H9 (cell line): ENCODE results near the gene PLCB1. TPM values are rescaled to one million over a fixed set of nuclear protein-coding genes. Genes with fewer than 3 reads are reported as not detected.

ENCODE experiments used
- DNase-seq: peaks from one replicate; pipeline ENCODE4 v3.0.0-alpha.2; 2017
- H2AFZ ChIP-seq: one replicate; pipeline ENCODE4 v1.6.1; 2013; ENCODE audit warnings: mild to moderate bottlenecking, low read length, control low read depth, moderate library complexity
- H2AK5ac ChIP-seq: 2 replicates; pipeline ENCODE4 v1.6.1; 2013; ENCODE audit warnings: low read length, control low read depth, mixed read lengths; ENCODE audit not compliant: insufficient read length
- H2BK120ac ChIP-seq: one replicate; pipeline ENCODE4 v1.6.1; 2013; ENCODE audit warnings: low read depth, mild to moderate bottlenecking, low read length, control low read depth, inconsistent platforms; ENCODE audit not compliant: poor library complexity, severe bottlenecking
- H2BK12ac ChIP-seq: 2 replicates; pipeline ENCODE4 v1.6.1; 2013; ENCODE audit warnings: low read length, control low read depth, mixed read lengths, low read depth; ENCODE audit not compliant: insufficient read length
- H2BK15ac ChIP-seq: 2 replicates; pipeline ENCODE4 v1.6.1; 2013; ENCODE audit warnings: low read depth, low read length, control low read depth
- H2BK20ac ChIP-seq: one replicate; pipeline ENCODE4 v1.6.1; 2013; ENCODE audit warnings: low read depth, mild to moderate bottlenecking, low read length, control low read depth, inconsistent platforms; ENCODE audit not compliant: poor library complexity, severe bottlenecking
- H2BK5ac ChIP-seq: 2 replicates; pipeline ENCODE4 v1.6.1; 2013; ENCODE audit warnings: low read length, control low read depth, mixed read lengths; ENCODE audit not compliant: insufficient read length
- H3K14ac ChIP-seq: 2 replicates; pipeline ENCODE4 v1.6.1; 2013; ENCODE audit warnings: low read length, control low read depth; ENCODE audit not compliant: insufficient read depth
- H3K18ac ChIP-seq: 2 replicates; pipeline ENCODE4 v1.6.1; 2013; ENCODE audit warnings: low read depth, mild to moderate bottlenecking, mixed read lengths, low read length, control low read depth; ENCODE audit not compliant: insufficient read length
- H3K23ac ChIP-seq: 2 replicates; pipeline ENCODE4 v1.6.1; 2013; ENCODE audit warnings: low read length, control low read depth, mixed read lengths, low read depth; ENCODE audit not compliant: insufficient read length
- H3K23me2 ChIP-seq: 2 replicates; pipeline ENCODE4 v1.6.1; 2013; ENCODE audit warnings: low read depth, mild to moderate bottlenecking, mixed read lengths, low read length, control low read depth; ENCODE audit not compliant: insufficient read length, poor library complexity, severe bottlenecking
- H3K27ac ChIP-seq: 2 replicates; pipeline ENCODE4 v1.5.1; 2013; ENCODE audit warnings: low read length, control low read depth, mixed read lengths, low read depth; ENCODE audit not compliant: insufficient read length
- H3K27me3 ChIP-seq: 2 replicates; pipeline ENCODE4 v1.6.1; 2013; ENCODE audit warnings: low read length, control low read depth, inconsistent platforms; ENCODE audit not compliant: insufficient read depth
- H3K4ac ChIP-seq: 2 replicates; pipeline ENCODE4 v1.6.1; 2013; ENCODE audit warnings: low read depth, mild to moderate bottlenecking, control low read depth, inconsistent platforms, low read length, moderate library complexity
- H3K4me1 ChIP-seq: 2 replicates; pipeline ENCODE4 v1.6.1; 2013; ENCODE audit warnings: low read length, control low read depth, inconsistent platforms; ENCODE audit not compliant: insufficient read depth
- H3K4me2 ChIP-seq: 2 replicates; pipeline ENCODE4 v1.6.1; 2013; ENCODE audit warnings: low read length, control low read depth, mixed read lengths; ENCODE audit not compliant: insufficient read length, insufficient read depth
- H3K56ac ChIP-seq: 2 replicates; pipeline ENCODE4 v1.6.1; 2013; ENCODE audit warnings: low read depth, mild to moderate bottlenecking, mixed read lengths, low read length, control low read depth; ENCODE audit not compliant: insufficient read length
- H3K79me1 ChIP-seq: 2 replicates; pipeline ENCODE4 v1.6.1; 2013; ENCODE audit warnings: low read depth, mild to moderate bottlenecking, moderate library complexity, low read length, control low read depth, inconsistent platforms; ENCODE audit not compliant: insufficient read depth, poor library complexity, severe bottlenecking
- H3K79me2 ChIP-seq: 2 replicates; pipeline ENCODE4 v1.6.1; 2013; ENCODE audit warnings: low read length, control low read depth, inconsistent platforms; ENCODE audit not compliant: insufficient read depth
- H3K9ac ChIP-seq: 2 replicates; pipeline ENCODE4 v1.6.1; 2013; ENCODE audit warnings: low read length, control low read depth, mixed read lengths; ENCODE audit not compliant: insufficient read length; ENCODE audit errors: extremely low read depth
- H3K9me3 ChIP-seq: one replicate; pipeline ENCODE4 v1.6.1; 2013; ENCODE audit warnings: low read depth, low read length, inconsistent platforms; ENCODE audit not compliant: control insufficient read depth
- H3T11ph ChIP-seq: one replicate; pipeline ENCODE4 v1.6.1; 2013; ENCODE audit warnings: mild to moderate bottlenecking, low read length, control low read depth, inconsistent platforms
- H4K20me1 ChIP-seq: one replicate; pipeline ENCODE4 v1.6.1; 2013; ENCODE audit not compliant: control insufficient read depth, insufficient read length, insufficient read depth
- H4K5ac ChIP-seq: 2 replicates; pipeline ENCODE4 v1.6.1; 2013; ENCODE audit warnings: low read depth, mild to moderate bottlenecking, mixed read lengths, low read length, control low read depth; ENCODE audit not compliant: insufficient read length
- H4K8ac ChIP-seq: replicated peaks from 2 replicates; pipeline ENCODE4 v1.6.1; 2013; ENCODE audit warnings: low read length, control low read depth, mixed read lengths, low read depth; ENCODE audit not compliant: insufficient read length
- H4K91ac ChIP-seq: 2 replicates; pipeline ENCODE4 v1.6.1; 2013; ENCODE audit warnings: low read depth, mild to moderate bottlenecking, moderate library complexity, mixed read lengths, low read length, control low read depth; ENCODE audit not compliant: insufficient read length
- H3K27ac Mint-ChIP-seq, 3 experiments: 2 replicates in 2 of 3; 3 replicates in 1 of 3; pipeline ENCODE4 v1.8.0; 2020 to 2021; ENCODE audit warnings: mixed read lengths in 3 of 3, mild to moderate bottlenecking in 1 of 3, moderate library complexity in 1 of 3
- H3K27me3 Mint-ChIP-seq: 2 replicates; pipeline ENCODE4 v1.8.0; 2021; ENCODE audit warnings: low read depth, mild to moderate bottlenecking, moderate library complexity, mixed read lengths
- H3K36me3 Mint-ChIP-seq, 3 experiments: 2 replicates in 2 of 3; 3 replicates in 1 of 3; pipeline ENCODE4 v1.8.0; 2020 to 2021; ENCODE audit warnings: low read depth in 3 of 3, mixed read lengths in 3 of 3; ENCODE audit not compliant: insufficient read depth in 1 of 3
- H3K4me1 Mint-ChIP-seq, 2 experiments: 2 replicates each; pipeline ENCODE4 v1.8.0; 2020; ENCODE audit warnings: mixed read lengths in 2 of 2
- H3K4me3 Mint-ChIP-seq, 2 experiments: 2 replicates in 1 of 2; 3 replicates in 1 of 2; pipeline ENCODE4 v1.8.0; 2020 to 2021; ENCODE audit warnings: mild to moderate bottlenecking in 2 of 2, mixed read lengths in 2 of 2, moderate library complexity in 1 of 2
- H3K9me3 Mint-ChIP-seq, 2 experiments: 2 replicates in 1 of 2; 3 replicates in 1 of 2; pipeline ENCODE4 v1.8.0; 2020; ENCODE audit warnings: mild to moderate bottlenecking in 2 of 2, mixed read lengths in 2 of 2, moderate library complexity in 1 of 2
- CTCF ChIP-seq: fragments of 200-600 bp; sonication (generic); conservative IDR thresholded peaks from 3 replicates; pipeline ENCODE4 v1.8.0; 2021; ENCODE audit warnings: antibody characterized with exemption, mild to moderate bottlenecking
- WGBS: extraction: QIAGEN DNeasy Blood & Tissue Kit; methylation state at CpG from one replicate; pipeline ENCODE4 v1.1.7; 2013; ENCODE audit warnings: missing lambda C conversion rate, low lambda C conversion rate, mixed read lengths; ENCODE audit not compliant: insufficient read length; ENCODE audit errors: extremely low coverage; 5-methylcytosine and 5-hydroxymethylcytosine counted together
- total RNA-seq: library from RNA; stranded (reverse); gene quantifications from 2 replicates; pipeline ENCODE4 v1.2.1, GENCODE V29; 2021

Gene PLCB1
- total RNA-seq, 1 experiment from 2014 or later, result 11.5 TPM

- Histone ChIP-seq H3K18ac (no peak overlapping the region), H3K9ac (no peak overlapping the region), H3K4me1 (no peaks in the 10 kb centered on the region), H3K9me3 (no peaks in the 10 kb centered on the region), H2BK15ac (no peak overlapping the region), H3K4ac (no peak overlapping the region), H2AFZ (no peak overlapping the region), H2BK120ac (no peak overlapping the region), H3K79me2 (no peaks in the 10 kb centered on the region), H3K56ac (no peak overlapping the region), H3K23me2 (no peaks in the 10 kb centered on the region), H4K5ac (no peak overlapping the region), H3K27me3 (no peaks in the 10 kb centered on the region), H4K91ac (no peak overlapping the region), H3K4me2 (no peak overlapping the region), H3T11ph (no peak overlapping the region), H3K23ac (no peak overlapping the region), H2BK5ac (no peak overlapping the region), H4K20me1 (no peaks in the 10 kb centered on the region), H3K14ac (no peak overlapping the region), H2AK5ac (no peak overlapping the region), H4K8ac (no peak overlapping the region), H2BK12ac (no peak overlapping the region), H3K27ac (no peak overlapping the region), H3K79me1 (no peaks in the 10 kb centered on the region), H2BK20ac (no peak overlapping the region)
- no peak overlapping the region for H3K27ac Mint-ChIP-seq
- no peak for DNase-seq
- no peaks in the 10 kb centered on the region for H3K36me3 Mint-ChIP-seq
- WGBS, result no CpG with 5 or more reads among the region's 1 CpG
- no peaks in the 10 kb centered on the region for H3K27me3 Mint-ChIP-seq
- no peaks in the 10 kb centered on the region for H3K9me3 Mint-ChIP-seq
- no peak for TF ChIP-seq CTCF
- H3K4me3 Mint-ChIP-seq, result no peak overlapping the region
- peaks cover 2 to 6% of the 10 kb centered on the region in 2 experiments; a peak in 2 of 4 replicates for H3K4me1 Mint-ChIP-seq
Measured at GRCh38 chr20:8250539-8251200, 118.6 kb downstream of the PLCB1 start.
